GM19238 (cell line): ENCODE results near the gene XNDC1N.

ENCODE experiments used
- DNase-seq: peaks from one replicate; pipeline ENCODE4 v3.0.0; 2011; ENCODE audit warnings: low spot score; ENCODE audit not compliant: insufficient read length

Gene XNDC1N

GRCh38 chr11:71927820-71928736, at the start of gene XNDC1N:
TSS of gene XNDC1N (minus strand) at chr11:71928594. CDS start at chr11:71923353, 5,241 bp downstream.
- DNase-seq: peak; percentile 70

GRCh38 chr11:71977743-71978418, 49.5 kb upstream of the XNDC1N start:
- DNase-seq: no peak

- no peak for DNase-seq
These were observed 48.7 kb upstream of the XNDC1N start for GRCh38 chr11:71977090-71977489.

GRCh38 chr11:71976551-71976950, 48.2 kb upstream of the XNDC1N start:
- no peak for DNase-seq

GRCh38 chr11:71971680-71972079, 43.3 kb upstream of the XNDC1N start:
- DNase-seq: no peak

GRCh38 chr11:71964641-71965040, 36.2 kb upstream of the XNDC1N start:
- DNase-seq: no peak

GRCh38 chr11:71963468-71963867, 35.1 kb upstream of the XNDC1N start:
- no peak for DNase-seq

GRCh38 chr11:71962428-71963038, 34.1 kb upstream of the XNDC1N start:
- DNase-seq: peak; percentile 17

GRCh38 chr11:71955898-71956456, 27.6 kb upstream of the XNDC1N start:
- DNase-seq: no peak

GRCh38 chr11:71951741-71952310, 23.4 kb upstream of the XNDC1N start:
- no peak for DNase-seq

GRCh38 chr11:71949034-71949433, 20.6 kb upstream of the XNDC1N start:
- DNase-seq: no peak

GRCh38 chr11:71948314-71949027, 20.1 kb upstream of the XNDC1N start:
- DNase-seq: no peak

GRCh38 chr11:71947498-71947897, 19.1 kb upstream of the XNDC1N start:
- DNase-seq: no peak

GRCh38 chr11:71946144-71946571, 17.8 kb upstream of the XNDC1N start:
- DNase-seq: no peak

GRCh38 chr11:71940561-71941219, 12.3 kb upstream of the XNDC1N start:
- no peak for DNase-seq

GRCh38 chr11:71937826-71938225, 9.4 kb upstream of the XNDC1N start:
- no peak for DNase-seq

GRCh38 chr11:71936825-71937224, 8.4 kb upstream of the XNDC1N start:
- DNase-seq: no peak

GRCh38 chr11:71935338-71935925, 7.0 kb upstream of the XNDC1N start:
- no peak for DNase-seq

GRCh38 chr11:71934213-71934612, 5.8 kb upstream of the XNDC1N start:
- no peak for DNase-seq
